Measurements from ENCODE around the gene ZBTB7C.

The ZBTB7C gene

DNA sequence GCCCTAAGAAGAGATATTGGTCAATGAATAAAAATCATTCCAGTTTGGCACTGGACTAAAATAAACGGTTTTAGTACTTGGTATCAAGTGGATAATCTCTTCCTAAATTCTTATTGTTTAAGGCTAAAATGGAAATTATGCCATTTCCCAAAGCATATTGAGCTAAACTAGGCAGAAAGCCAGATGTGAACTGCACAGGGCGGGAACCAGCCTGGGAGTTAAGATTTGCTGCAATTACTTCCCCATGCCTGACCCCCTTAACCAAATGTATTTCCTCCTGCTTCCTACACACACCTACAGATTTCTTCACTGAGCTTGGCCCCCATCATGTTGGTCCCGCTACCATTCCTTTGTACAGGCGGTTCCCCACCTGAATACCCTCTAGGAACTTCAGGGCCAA lies 12.2 kb downstream of the ZBTB7C start:
- TF ChIP-seq, protein P1, sequence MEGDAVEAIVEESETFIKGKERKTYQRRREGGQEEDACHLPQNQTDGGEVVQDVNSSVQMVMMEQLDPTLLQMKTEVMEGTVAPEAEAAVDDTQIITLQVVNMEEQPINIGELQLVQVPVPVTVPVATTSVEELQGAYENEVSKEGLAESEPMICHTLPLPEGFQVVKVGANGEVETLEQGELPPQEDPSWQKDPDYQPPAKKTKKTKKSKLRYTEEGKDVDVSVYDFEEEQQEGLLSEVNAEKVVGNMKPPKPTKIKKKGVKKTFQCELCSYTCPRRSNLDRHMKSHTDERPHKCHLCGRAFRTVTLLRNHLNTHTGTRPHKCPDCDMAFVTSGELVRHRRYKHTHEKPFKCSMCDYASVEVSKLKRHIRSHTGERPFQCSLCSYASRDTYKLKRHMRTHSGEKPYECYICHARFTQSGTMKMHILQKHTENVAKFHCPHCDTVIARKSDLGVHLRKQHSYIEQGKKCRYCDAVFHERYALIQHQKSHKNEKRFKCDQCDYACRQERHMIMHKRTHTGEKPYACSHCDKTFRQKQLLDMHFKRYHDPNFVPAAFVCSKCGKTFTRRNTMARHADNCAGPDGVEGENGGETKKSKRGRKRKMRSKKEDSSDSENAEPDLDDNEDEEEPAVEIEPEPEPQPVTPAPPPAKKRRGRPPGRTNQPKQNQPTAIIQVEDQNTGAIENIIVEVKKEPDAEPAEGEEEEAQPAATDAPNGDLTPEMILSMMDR (IDR thresholded peaks at IDR 0.05; ENCODE audit: low read depth, low read length, missing control alignments) = no peak
- DNase-seq (ENCODE audit: low read depth) = no peak
- H3K4me3 ChIP-seq (ENCODE audit: low read depth, low read length) = no peak overlapping the region

DNA sequence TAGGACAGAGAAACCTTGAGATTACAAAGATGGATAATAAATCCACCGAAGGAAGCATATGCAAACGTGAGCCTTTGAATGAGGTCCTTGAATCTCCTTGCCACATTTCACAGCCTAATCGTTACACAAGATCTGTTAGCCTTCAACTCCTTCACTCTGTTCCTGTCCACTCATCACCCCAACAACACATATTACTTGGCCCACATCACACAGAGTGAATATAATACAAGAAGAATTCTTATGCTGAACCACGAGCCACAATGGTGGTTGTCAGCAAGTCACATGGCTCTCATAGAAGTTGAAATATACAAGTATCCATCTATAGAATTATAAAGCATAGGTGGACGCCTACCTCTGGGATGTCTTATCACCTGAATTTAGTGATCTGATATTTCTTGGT lies 12.6 kb downstream of the ZBTB7C start:
- TF ChIP-seq, protein P1 (IDR thresholded peaks at IDR 0.05; ENCODE audit: low read depth, low read length, missing control alignments) = no peak
- no peak overlapping the region for H3K4me3 ChIP-seq (ENCODE audit: low read depth, low read length)
- no peak for DNase-seq (ENCODE audit: low read depth)

GRCh38 chr18:48395646-48396045 lies 13.5 kb downstream of the ZBTB7C start:
- no peak for DNase-seq (ENCODE audit: low read depth)
- TF ChIP-seq, protein P1 (IDR thresholded peaks at IDR 0.05; ENCODE audit: low read depth, low read length, missing control alignments) = no peak
- H3K4me3 ChIP-seq (ENCODE audit: low read depth, low read length) = no peak overlapping the region

GRCh38 chr18:48394176-48394575 lies 15.0 kb downstream of the ZBTB7C start:
- no peak for DNase-seq (ENCODE audit: low read depth)
- H3K4me3 ChIP-seq (ENCODE audit: low read depth, low read length) = no peak overlapping the region
- TF ChIP-seq, protein P1 (IDR thresholded peaks at IDR 0.05; ENCODE audit: low read depth, low read length, missing control alignments) = no peak

DNA sequence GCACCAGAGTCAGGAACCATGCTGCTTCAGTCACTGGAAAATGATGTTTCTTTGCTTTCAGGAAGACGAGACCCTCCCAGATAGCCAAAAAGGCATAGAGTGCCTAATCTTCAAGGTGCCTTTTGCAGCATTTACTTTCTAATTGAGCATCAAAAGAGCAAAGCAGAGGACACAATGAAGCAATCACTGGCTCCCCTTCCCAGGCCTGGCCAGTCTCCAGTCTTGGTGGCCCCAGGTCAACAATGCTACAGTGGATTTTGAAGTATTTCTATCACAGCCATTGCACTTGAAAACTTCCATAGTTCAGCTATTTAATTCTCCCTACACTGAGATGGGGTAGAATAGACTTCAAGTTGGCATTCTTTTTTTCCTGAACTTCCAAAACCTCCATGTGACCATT lies 15.4 kb downstream of the ZBTB7C start:
- DNase-seq (ENCODE audit: low read depth) = no peak
- no peak overlapping the region for H3K4me3 ChIP-seq (ENCODE audit: low read depth, low read length)
- TF ChIP-seq, protein P1 (IDR thresholded peaks at IDR 0.05; ENCODE audit: low read depth, low read length, missing control alignments) = no peak

- no peak overlapping the region for H3K4me3 ChIP-seq (ENCODE audit: low read depth, low read length)
- no peak for DNase-seq (ENCODE audit: low read depth)
- TF ChIP-seq, protein P1 (IDR thresholded peaks at IDR 0.05; ENCODE audit: low read depth, low read length, missing control alignments) = no peak
Measured at GRCh38 chr18:48393170-48393569, 16.0 kb downstream of the ZBTB7C start.

- H3K4me3 ChIP-seq (ENCODE audit: low read depth, low read length) = no peak overlapping the region
- no peak for DNase-seq (ENCODE audit: low read depth)
- TF ChIP-seq, protein P1 (IDR thresholded peaks at IDR 0.05; ENCODE audit: low read depth, low read length, missing control alignments) = no peak
Measured at GRCh38 chr18:48392268-48392667, 16.9 kb downstream of the ZBTB7C start.
